ENCODE results near the gene FYN.

- TF ChIP-seq, protein P1, sequence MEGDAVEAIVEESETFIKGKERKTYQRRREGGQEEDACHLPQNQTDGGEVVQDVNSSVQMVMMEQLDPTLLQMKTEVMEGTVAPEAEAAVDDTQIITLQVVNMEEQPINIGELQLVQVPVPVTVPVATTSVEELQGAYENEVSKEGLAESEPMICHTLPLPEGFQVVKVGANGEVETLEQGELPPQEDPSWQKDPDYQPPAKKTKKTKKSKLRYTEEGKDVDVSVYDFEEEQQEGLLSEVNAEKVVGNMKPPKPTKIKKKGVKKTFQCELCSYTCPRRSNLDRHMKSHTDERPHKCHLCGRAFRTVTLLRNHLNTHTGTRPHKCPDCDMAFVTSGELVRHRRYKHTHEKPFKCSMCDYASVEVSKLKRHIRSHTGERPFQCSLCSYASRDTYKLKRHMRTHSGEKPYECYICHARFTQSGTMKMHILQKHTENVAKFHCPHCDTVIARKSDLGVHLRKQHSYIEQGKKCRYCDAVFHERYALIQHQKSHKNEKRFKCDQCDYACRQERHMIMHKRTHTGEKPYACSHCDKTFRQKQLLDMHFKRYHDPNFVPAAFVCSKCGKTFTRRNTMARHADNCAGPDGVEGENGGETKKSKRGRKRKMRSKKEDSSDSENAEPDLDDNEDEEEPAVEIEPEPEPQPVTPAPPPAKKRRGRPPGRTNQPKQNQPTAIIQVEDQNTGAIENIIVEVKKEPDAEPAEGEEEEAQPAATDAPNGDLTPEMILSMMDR (IDR thresholded peaks at IDR 0.05), result no peak
- no peak for TF ChIP-seq EP300 (IDR thresholded peaks at IDR 0.05)
- TF ChIP-seq, protein P2, sequence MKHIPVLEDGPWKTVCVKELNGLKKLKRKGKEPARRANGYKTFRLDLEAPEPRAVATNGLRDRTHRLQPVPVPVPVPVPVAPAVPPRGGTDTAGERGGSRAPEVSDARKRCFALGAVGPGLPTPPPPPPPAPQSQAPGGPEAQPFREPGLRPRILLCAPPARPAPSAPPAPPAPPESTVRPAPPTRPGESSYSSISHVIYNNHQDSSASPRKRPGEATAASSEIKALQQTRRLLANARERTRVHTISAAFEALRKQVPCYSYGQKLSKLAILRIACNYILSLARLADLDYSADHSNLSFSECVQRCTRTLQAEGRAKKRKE (CRISPR knock-in tag; IDR thresholded peaks at IDR 0.05; ENCODE audit: low read depth), result no peak
- no peak for TF ChIP-seq RFX5 (IDR thresholded peaks at IDR 0.05)
Observed at GRCh38 chr6:111623046-111623718, 250.1 kb downstream of the FYN start.
